ENCODE measurements around the gene PNCK. TPM values are rescaled to one million over a fixed set of nuclear protein-coding genes. Genes with fewer than 3 reads are reported as not detected.
"Not testable (repeated sequence)": the region's sequence is repeated elsewhere in the genome, so short reads cannot be mapped to it uniquely, and the experiment has no call there.

PNCK gene
- polyA plus RNA-seq, 2 of the 4 experiments (the other 2 are of a cell fraction) = 0.17 to 0.25 TPM

DNA sequence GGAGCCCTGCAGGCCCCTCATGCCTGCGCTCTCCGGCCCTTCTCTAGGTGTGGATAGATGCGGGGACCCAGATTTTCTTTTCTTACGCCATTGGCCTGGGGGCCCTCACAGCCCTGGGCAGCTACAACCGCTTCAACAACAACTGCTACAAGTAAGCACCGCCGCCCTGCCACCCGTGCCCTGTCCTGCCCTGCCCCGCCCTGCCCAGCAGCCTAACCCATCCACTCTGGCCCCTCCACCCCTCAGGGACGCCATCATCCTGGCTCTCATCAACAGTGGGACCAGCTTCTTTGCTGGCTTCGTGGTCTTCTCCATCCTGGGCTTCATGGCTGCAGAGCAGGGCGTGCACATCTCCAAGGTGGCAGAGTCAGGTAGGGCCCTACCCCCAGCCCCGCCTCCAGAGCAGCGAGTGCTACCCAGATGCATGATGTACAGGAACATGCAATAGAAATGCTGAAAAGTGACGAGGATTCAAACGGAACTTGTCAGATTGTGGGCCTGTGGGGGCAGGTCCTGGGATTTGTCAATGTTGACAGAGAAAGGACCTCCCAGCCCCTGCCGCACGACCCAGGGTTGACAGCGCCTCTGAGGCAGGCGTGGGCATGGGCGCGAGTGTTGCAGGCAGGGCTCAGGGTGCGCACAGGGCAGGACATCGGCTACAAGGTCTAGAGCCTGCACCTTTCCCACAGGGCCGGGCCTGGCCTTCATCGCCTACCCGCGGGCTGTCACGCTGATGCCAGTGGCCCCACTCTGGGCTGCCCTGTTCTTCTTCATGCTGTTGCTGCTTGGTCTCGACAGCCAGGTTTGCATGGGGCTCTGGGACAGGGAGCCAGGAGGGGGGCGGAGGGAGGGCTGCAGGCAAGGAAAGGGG, 19.8 kb upstream of the PNCK start:
- POLR2A ChIA-PET = no interaction called here
- no peaks in the 10 kb centered on the region for H3K9me3 ChIP-seq
- WGBS (ENCODE audit: missing lambda C conversion rate) = 93% methylated on average over 13 of the region's 31 CpGs
- H3K4me3 ChIP-seq = no peak overlapping the region
- TF ChIP-seq CHD4 (IDR thresholded peaks at IDR 0.05; ENCODE audit: borderline replicate concordance) (no peak), POLR2AphosphoS2 (conservative IDR thresholded peaks at IDR 0.05; ENCODE audit: low read length) (0 out of 2 replicates have a peak, but pooled peaks have one; percentile 44)
- no peak overlapping the region for H3K27ac ChIP-seq
- CTCF ChIA-PET = interaction anchor here (2.6 kb wide), 1 partner anchor 15 kb away, joined by 9 read pairs; no protein-coding TSS in a partner anchor
- no peak for DNase-seq (ENCODE audit: low read depth in 1 of 2, low spot score in 1 of 2)
- no peak overlapping the region for H3K4me2 ChIP-seq
- peak in 1 of 2 experiments; percentile 5; a peak in 3 of 6 replicates for ATAC-seq
- FAIRE-seq = no peak
- H3K4me1 ChIP-seq = peaks cover 7% of the 10 kb centered on the region; the same call in 2 of the 3 replicates

DNA sequence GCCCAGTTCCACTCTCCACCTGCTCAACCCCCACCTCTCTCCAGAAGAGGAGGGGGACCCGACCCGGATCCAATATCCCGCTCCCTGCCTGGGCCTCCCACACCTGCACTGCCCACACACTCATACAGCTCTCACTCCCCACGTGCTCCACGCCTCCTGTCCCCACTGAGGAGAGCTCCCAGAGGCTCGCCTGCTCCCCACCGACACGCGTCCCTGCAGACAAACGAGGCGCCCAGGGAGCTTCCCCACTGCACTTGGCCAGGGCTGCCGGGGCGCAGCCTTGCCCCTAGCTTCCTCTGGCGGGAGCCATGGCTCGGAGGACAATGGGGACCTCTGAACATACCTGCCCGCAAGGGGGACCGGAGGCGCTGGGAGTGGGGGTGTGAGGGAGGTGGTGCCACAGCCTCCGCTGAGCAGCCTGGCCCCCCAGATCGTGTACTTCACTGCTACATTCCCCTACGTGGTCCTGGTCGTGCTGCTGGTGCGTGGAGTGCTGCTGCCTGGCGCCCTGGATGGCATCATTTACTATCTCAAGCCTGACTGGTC, 19.1 kb upstream of the PNCK start:
- 86% methylated on average over 5 of the region's 24 CpGs for WGBS (ENCODE audit: missing lambda C conversion rate)
- FAIRE-seq = no peak

DNA sequence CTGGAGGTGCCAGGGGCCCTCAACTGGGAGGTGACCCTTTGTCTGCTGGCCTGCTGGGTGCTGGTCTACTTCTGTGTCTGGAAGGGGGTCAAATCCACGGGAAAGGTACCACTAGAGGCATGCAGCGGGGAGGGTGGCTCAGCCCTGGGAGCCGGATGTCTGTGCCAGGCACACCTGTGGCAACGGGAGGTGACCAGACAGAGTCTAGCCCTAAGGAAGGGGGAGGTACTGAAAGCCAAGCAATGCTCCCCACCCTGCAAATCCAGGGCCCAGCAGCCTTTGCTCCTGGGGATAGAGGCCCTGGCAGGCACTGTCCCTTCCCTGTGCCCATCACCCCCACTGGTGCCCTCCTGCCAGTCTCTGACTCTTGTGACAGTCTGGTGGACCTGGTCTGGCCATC, 18.4 kb upstream of the PNCK start:
- FAIRE-seq (no peak), ATAC-seq (no peak), DNase-seq (ENCODE audit: low read depth in 1 of 2, low spot score in 1 of 2) (no peak)
- Histone ChIP-seq H3K4me1 (peaks cover 9% of the 10 kb centered on the region), H3K27ac (no peak overlapping the region), H3K9me3 (no peaks in the 10 kb centered on the region), H3K4me2 (no peak overlapping the region), H3K4me3 (no peak overlapping the region)
- no peak for TF ChIP-seq RFX5 (IDR thresholded peaks at IDR 0.05)
- POLR2A ChIA-PET = no interaction called here
- 79% methylated on average over 2 of the region's 4 CpGs for WGBS (ENCODE audit: missing lambda C conversion rate)
- CTCF ChIA-PET = no interaction called here

More for the DNA sequence above, 19.1 kb upstream of the PNCK start:
- ChIA-PET CTCF (interaction anchor here (2.6 kb wide), 1 partner anchor 15 kb away, joined by 9 read pairs; no protein-coding TSS in a partner anchor), POLR2A (no interaction called here)
- DNase-seq (ENCODE audit: low read depth in 1 of 2, low spot score in 1 of 2) = no peak
- no peak; a peak in 1 of 6 replicates for ATAC-seq
- TF ChIP-seq GATA3 (IDR thresholded peaks at IDR 0.05; ENCODE audit: borderline replicate concordance) = no peak
- TF ChIP-seq ZSCAN20 (CRISPR knock-in tag; IDR thresholded peaks at IDR 0.05) = no peak
- no peak for TF ChIP-seq ZNF302 (CRISPR knock-in tag; IDR thresholded peaks at IDR 0.05)
- TF ChIP-seq, protein P1, sequence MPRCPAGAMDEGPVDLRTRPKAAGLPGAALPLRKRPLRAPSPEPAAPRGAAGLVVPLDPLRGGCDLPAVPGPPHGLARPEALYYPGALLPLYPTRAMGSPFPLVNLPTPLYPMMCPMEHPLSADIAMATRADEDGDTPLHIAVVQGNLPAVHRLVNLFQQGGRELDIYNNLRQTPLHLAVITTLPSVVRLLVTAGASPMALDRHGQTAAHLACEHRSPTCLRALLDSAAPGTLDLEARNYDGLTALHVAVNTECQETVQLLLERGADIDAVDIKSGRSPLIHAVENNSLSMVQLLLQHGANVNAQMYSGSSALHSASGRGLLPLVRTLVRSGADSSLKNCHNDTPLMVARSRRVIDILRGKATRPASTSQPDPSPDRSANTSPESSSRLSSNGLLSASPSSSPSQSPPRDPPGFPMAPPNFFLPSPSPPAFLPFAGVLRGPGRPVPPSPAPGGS (IDR thresholded peaks at IDR 0.05) = no peak
- no peak for TF ChIP-seq EHF (CRISPR knock-in tag; IDR thresholded peaks at IDR 0.05)
- no peak for TF ChIP-seq ZC3H11A (IDR thresholded peaks at IDR 0.05)
- no peak for TF ChIP-seq POLR2A (IDR thresholded peaks at IDR 0.05; ENCODE audit: low read length)
- TF ChIP-seq JUN (IDR thresholded peaks at IDR 0.05) = no peak
- TF ChIP-seq KDM5A (IDR thresholded peaks at IDR 0.05) = no peak
- no peak for TF ChIP-seq ZFP36 (IDR thresholded peaks at IDR 0.05; ENCODE audit: borderline replicate concordance, partially characterized antibody)
- TF ChIP-seq, protein P2, sequence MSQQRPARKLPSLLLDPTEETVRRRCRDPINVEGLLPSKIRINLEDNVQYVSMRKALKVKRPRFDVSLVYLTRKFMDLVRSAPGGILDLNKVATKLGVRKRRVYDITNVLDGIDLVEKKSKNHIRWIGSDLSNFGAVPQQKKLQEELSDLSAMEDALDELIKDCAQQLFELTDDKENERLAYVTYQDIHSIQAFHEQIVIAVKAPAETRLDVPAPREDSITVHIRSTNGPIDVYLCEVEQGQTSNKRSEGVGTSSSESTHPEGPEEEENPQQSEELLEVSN (IDR thresholded peaks at IDR 0.05; ENCODE audit: borderline replicate concordance, low read depth) = no peak
- no peak for TF ChIP-seq TFCP2L1 (CRISPR knock-in tag; IDR thresholded peaks at IDR 0.05)
- TF ChIP-seq RARB (CRISPR knock-in tag; IDR thresholded peaks at IDR 0.05) = no peak
- TF ChIP-seq RNF2 (IDR thresholded peaks at IDR 0.05; ENCODE audit: borderline replicate concordance, low read depth) = no peak
- no peak for TF ChIP-seq POLR2AphosphoS2 (conservative IDR thresholded peaks at IDR 0.05; ENCODE audit: low read length)
- no peak for TF ChIP-seq KDM1A (IDR thresholded peaks at IDR 0.05; ENCODE audit: low read depth)
- H3K4me2 ChIP-seq = no peak overlapping the region
- H3K27ac ChIP-seq = no peak overlapping the region
- peaks cover 7% of the 10 kb centered on the region; the same call in 2 of the 3 replicates for H3K4me1 ChIP-seq
- H3K4me3 ChIP-seq = no peak overlapping the region
- no peaks in the 10 kb centered on the region for H3K9me3 ChIP-seq

DNA sequence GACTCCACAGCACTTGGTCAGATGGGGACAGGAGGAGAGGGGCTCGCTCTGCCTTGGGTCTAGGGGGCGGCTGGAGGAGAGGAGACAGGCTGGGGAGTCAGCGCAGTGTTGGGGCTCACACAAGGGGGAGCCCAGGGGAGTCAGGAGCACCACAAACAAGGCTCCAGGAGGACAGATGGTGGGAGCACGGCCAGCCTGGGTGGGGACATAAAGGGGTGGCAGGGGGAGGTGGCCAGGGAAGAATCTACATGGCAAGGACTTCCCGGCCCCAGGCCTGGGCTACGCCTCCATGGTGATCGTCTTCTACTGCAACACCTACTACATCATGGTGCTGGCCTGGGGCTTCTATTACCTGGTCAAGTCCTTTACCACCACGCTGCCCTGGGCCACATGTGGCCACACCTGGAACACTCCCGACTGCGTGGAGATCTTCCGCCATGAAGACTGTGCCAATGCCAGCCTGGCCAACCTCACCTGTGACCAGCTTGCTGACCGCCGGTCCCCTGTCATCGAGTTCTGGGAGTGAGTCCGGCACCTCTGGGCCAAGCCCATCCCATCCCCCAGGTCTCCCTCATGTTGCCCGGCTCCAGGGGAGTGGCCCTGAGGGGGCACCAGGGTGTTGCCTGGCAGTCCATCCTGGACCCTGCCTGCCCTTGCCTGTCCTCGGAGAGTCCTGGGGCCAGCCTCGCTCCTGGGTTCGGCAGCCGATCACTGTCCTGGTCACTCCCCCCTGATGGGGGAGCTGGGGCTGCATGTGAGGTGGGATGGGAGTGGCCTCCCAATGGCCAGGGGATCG, 17.6 kb upstream of the PNCK start:
- H3K4me3 ChIP-seq; POLR2A ChIA-PET; FAIRE-seq; CTCF ChIA-PET; DNase-seq (ENCODE audit: low read depth in 1 of 2, low spot score in 1 of 2); H3K27ac ChIP-seq; H3K9me3 ChIP-seq; H3K4me2 ChIP-seq; ATAC-seq: not testable (repeated sequence)
- 100% methylated on average over 2 of the region's 21 CpGs for WGBS (ENCODE audit: missing lambda C conversion rate)
- peaks cover 13% of the 10 kb centered on the region for H3K4me1 ChIP-seq

All from A549 (cell line).